ENCODE measurements around the gene FOXP1.

- TF ChIP-seq, protein P1, sequence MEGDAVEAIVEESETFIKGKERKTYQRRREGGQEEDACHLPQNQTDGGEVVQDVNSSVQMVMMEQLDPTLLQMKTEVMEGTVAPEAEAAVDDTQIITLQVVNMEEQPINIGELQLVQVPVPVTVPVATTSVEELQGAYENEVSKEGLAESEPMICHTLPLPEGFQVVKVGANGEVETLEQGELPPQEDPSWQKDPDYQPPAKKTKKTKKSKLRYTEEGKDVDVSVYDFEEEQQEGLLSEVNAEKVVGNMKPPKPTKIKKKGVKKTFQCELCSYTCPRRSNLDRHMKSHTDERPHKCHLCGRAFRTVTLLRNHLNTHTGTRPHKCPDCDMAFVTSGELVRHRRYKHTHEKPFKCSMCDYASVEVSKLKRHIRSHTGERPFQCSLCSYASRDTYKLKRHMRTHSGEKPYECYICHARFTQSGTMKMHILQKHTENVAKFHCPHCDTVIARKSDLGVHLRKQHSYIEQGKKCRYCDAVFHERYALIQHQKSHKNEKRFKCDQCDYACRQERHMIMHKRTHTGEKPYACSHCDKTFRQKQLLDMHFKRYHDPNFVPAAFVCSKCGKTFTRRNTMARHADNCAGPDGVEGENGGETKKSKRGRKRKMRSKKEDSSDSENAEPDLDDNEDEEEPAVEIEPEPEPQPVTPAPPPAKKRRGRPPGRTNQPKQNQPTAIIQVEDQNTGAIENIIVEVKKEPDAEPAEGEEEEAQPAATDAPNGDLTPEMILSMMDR (IDR thresholded peaks at IDR 0.05; ENCODE audit: low read depth, low read length, poor library complexity, severe bottlenecking) = no peak
- TF ChIP-seq EZH2phosphoT487 (IDR thresholded peaks at IDR 0.05; ENCODE audit: borderline replicate concordance, low read length) = no peak
These were observed 169.2 kb downstream of the FOXP1 start for GRCh38 chr3:71414189-71414927.
